PC-9 (cell line): ENCODE data around the gene CFAP65.
A peak's percentile ranks its signal among the peaks of the same experiment; 100 is the strongest.

Experiments
- EZH2 ChIP-seq: fragments of 200-600 bp; sonication (generic); IDR thresholded peaks from 2 replicates; pipeline ENCODE4 v1.8.0; 2017; ENCODE audit warnings: antibody characterized with exemption, low read depth
- TF ChIP-seq, protein P1 (sequence below): fragments of 200-600 bp; sonication (generic); conservative IDR thresholded peaks from 2 replicates; pipeline ENCODE4 v1.6.1; 2017; ENCODE audit warnings: mixed run types, antibody characterized with exemption, mild to moderate bottlenecking, moderate library complexity

GRCh38 chr2:219002395-219003266 is 38.7 kb downstream of the CFAP65 start:
- TF ChIP-seq, protein P1, sequence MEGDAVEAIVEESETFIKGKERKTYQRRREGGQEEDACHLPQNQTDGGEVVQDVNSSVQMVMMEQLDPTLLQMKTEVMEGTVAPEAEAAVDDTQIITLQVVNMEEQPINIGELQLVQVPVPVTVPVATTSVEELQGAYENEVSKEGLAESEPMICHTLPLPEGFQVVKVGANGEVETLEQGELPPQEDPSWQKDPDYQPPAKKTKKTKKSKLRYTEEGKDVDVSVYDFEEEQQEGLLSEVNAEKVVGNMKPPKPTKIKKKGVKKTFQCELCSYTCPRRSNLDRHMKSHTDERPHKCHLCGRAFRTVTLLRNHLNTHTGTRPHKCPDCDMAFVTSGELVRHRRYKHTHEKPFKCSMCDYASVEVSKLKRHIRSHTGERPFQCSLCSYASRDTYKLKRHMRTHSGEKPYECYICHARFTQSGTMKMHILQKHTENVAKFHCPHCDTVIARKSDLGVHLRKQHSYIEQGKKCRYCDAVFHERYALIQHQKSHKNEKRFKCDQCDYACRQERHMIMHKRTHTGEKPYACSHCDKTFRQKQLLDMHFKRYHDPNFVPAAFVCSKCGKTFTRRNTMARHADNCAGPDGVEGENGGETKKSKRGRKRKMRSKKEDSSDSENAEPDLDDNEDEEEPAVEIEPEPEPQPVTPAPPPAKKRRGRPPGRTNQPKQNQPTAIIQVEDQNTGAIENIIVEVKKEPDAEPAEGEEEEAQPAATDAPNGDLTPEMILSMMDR: peak; percentile 71
- TF ChIP-seq EZH2: no peak
